ENCODE measurements around the gene CDYL2. TPM values are rescaled to one million over a fixed set of nuclear protein-coding genes. Genes with fewer than 3 reads are reported as not detected.

Gene CDYL2
- polyA plus RNA-seq, 1 of the 3 experiments (the other 2 are of a cell fraction): 0.03 TPM

DNA sequence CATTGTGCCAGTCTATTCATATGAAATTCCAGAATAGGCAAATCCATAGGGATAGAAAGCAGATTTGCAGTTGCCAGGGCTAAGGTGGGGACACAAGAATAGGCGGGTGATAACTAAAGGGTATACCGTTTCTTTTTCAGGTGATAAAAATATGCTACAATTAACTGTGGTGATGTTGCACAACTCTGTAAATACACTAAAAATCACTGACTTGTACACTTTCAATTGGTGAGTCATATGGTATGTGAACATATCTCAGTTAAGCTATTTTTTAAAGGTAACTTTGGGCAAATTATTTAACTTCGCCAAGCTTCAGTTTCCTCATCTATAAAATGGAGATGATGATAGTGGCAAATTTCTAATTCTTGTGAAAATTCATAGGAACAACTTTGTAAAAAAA, 65.9 kb downstream of the CDYL2 start (continued):
- no peak for TF ChIP-seq EP300 (IDR thresholded peaks at IDR 0.05; ENCODE audit: borderline replicate concordance in 1 of 2, low read depth in 1 of 2, low read length in 1 of 2)
- TF ChIP-seq RAD21 (IDR thresholded peaks at IDR 0.05; ENCODE audit: low read length): no peak
- TF ChIP-seq, protein P1, sequence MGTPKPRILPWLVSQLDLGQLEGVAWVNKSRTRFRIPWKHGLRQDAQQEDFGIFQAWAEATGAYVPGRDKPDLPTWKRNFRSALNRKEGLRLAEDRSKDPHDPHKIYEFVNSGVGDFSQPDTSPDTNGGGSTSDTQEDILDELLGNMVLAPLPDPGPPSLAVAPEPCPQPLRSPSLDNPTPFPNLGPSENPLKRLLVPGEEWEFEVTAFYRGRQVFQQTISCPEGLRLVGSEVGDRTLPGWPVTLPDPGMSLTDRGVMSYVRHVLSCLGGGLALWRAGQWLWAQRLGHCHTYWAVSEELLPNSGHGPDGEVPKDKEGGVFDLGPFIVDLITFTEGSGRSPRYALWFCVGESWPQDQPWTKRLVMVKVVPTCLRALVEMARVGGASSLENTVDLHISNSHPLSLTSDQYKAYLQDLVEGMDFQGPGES (IDR thresholded peaks at IDR 0.05; ENCODE audit: low read depth, low read length): no peak
- no peak for TF ChIP-seq YY1 (IDR thresholded peaks at IDR 0.05; ENCODE audit: low read depth)
- no peak for TF ChIP-seq MEF2A (IDR thresholded peaks at IDR 0.05; ENCODE audit: borderline replicate concordance, low read depth)

DNA sequence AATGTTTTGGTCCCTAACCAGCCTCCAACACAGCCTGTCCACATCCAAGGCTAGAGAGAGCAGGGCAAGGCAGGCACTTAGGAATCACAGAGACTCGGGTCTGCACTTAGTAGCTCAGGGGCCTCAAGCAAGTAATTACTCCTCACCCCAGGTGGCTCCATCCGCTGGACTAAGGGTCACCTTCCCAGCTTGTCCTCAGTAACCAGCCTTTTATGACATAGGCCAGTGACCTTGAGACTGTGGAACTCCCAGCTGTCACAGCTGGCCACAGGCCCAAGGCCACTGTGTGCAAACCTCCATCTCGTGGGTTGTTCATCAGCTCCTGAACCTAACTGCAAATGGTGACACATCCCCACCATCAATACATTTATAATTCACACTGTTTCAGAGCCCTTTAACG, 68.6 kb downstream of the CDYL2 start:
- H2AFZ ChIP-seq (ENCODE audit: low read depth): no peak overlapping the region
- TF ChIP-seq, protein P2, sequence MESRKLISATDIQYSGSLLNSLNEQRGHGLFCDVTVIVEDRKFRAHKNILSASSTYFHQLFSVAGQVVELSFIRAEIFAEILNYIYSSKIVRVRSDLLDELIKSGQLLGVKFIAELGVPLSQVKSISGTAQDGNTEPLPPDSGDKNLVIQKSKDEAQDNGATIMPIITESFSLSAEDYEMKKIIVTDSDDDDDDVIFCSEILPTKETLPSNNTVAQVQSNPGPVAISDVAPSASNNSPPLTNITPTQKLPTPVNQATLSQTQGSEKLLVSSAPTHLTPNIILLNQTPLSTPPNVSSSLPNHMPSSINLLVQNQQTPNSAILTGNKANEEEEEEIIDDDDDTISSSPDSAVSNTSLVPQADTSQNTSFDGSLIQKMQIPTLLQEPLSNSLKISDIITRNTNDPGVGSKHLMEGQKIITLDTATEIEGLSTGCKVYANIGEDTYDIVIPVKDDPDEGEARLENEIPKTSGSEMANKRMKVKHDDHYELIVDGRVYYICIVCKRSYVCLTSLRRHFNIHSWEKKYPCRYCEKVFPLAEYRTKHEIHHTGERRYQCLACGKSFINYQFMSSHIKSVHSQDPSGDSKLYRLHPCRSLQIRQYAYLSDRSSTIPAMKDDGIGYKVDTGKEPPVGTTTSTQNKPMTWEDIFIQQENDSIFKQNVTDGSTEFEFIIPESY (IDR thresholded peaks at IDR 0.05; ENCODE audit: borderline replicate concordance, low read depth): no peak
- no peak for DNase-seq
- H3F3A ChIP-seq (replicated peaks; ENCODE audit: insufficient read depth): no peaks in the 10 kb centered on the region
- H3K27me3 ChIP-seq (ENCODE audit: insufficient read depth): no peaks in the 10 kb centered on the region
- H4K20me1 ChIP-seq (ENCODE audit: insufficient read depth): no peaks in the 10 kb centered on the region
- no peak overlapping the region for H3K4me3 ChIP-seq (ENCODE audit: low read depth in 2 of 2, low read length in 1 of 2)
- H3K27ac ChIP-seq (ENCODE audit: low read depth in 2 of 2, low read length in 1 of 2): no peak overlapping the region
- H3K36me3 ChIP-seq (replicated peaks in 1 of 2; ENCODE audit: control insufficient read depth in 1 of 2, insufficient read depth in 2 of 2, low read length in 1 of 2): no peaks in the 10 kb centered on the region
- no peak overlapping the region for H3K4me2 ChIP-seq
- H3K9ac ChIP-seq: no peak overlapping the region
- H3K79me2 ChIP-seq (ENCODE audit: insufficient read depth): no peaks in the 10 kb centered on the region
- H3K4me1 ChIP-seq (ENCODE audit: control insufficient read depth in 1 of 2, insufficient read depth in 2 of 2, low read depth in 1 of 2, low read length in 1 of 2): no peaks in the 10 kb centered on the region
- H3K9me3 ChIP-seq: peaks cover 8% of the 10 kb centered on the region; the same call in 1 of the 2 replicates
- no peaks in the 10 kb centered on the region for H3K9me2 ChIP-seq
- POLR2A ChIA-PET: no interaction called here
- WGBS (ENCODE audit: low lambda C conversion rate): 2% methylated on average over 3 of the region's 4 CpGs
- CTCF ChIA-PET: no interaction called here

DNA sequence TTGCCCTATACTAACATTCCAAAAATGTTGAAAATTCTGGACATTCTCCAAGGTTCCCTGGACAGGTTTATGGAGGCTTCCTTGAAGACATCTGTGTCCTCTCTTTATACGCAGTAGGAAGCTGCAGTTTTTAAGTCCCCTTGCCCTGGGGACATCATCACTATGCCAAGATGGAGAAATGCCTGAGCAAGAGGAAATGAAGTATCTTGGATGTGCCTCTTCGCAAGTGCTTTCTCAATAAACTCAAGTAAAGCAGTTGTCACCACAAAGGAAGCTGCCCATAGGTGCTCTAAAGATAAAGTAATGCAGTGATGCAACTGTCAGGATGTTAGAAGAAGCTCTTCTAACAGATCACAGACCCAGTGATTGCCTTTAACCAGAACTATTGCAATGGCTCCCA, 71.0 kb downstream of the CDYL2 start:
- Histone ChIP-seq H3K27me3 (ENCODE audit: insufficient read depth) (no peaks in the 10 kb centered on the region), H3K4me1 (ENCODE audit: control insufficient read depth in 1 of 2, insufficient read depth in 2 of 2, low read depth in 1 of 2, low read length in 1 of 2) (no peaks in the 10 kb centered on the region), H3K4me3 (ENCODE audit: low read depth in 2 of 2, low read length in 1 of 2) (no peak overlapping the region), H4K20me1 (ENCODE audit: insufficient read depth) (no peaks in the 10 kb centered on the region), H3K9ac (no peak overlapping the region), H3K9me2 (no peaks in the 10 kb centered on the region), H3K36me3 (replicated peaks in 1 of 2; ENCODE audit: control insufficient read depth in 1 of 2, insufficient read depth in 2 of 2, low read length in 1 of 2) (no peaks in the 10 kb centered on the region), H3K9me3 (no peaks in the 10 kb centered on the region), H2AFZ (ENCODE audit: low read depth) (no peak overlapping the region), H3K27ac (ENCODE audit: low read depth in 2 of 2, low read length in 1 of 2) (no peak overlapping the region), H3K79me2 (ENCODE audit: insufficient read depth) (no peaks in the 10 kb centered on the region), H3K4me2 (no peak overlapping the region), H3F3A (replicated peaks; ENCODE audit: insufficient read depth) (no peaks in the 10 kb centered on the region)
- no peak for TF ChIP-seq RFX5 (IDR thresholded peaks at IDR 0.05; ENCODE audit: low read length)
- TF ChIP-seq ELF1 (IDR thresholded peaks at IDR 0.05): no peak
- TF ChIP-seq FOXJ3 (CRISPR knock-in tag; IDR thresholded peaks at IDR 0.05): no peak
- TF ChIP-seq, protein P3, sequence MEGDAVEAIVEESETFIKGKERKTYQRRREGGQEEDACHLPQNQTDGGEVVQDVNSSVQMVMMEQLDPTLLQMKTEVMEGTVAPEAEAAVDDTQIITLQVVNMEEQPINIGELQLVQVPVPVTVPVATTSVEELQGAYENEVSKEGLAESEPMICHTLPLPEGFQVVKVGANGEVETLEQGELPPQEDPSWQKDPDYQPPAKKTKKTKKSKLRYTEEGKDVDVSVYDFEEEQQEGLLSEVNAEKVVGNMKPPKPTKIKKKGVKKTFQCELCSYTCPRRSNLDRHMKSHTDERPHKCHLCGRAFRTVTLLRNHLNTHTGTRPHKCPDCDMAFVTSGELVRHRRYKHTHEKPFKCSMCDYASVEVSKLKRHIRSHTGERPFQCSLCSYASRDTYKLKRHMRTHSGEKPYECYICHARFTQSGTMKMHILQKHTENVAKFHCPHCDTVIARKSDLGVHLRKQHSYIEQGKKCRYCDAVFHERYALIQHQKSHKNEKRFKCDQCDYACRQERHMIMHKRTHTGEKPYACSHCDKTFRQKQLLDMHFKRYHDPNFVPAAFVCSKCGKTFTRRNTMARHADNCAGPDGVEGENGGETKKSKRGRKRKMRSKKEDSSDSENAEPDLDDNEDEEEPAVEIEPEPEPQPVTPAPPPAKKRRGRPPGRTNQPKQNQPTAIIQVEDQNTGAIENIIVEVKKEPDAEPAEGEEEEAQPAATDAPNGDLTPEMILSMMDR (IDR thresholded peaks at IDR 0.05): no peak
- TF ChIP-seq, protein P1 (IDR thresholded peaks at IDR 0.05; ENCODE audit: low read depth, low read length): no peak
- TF ChIP-seq FOSL2 (IDR thresholded peaks at IDR 0.05; ENCODE audit: borderline replicate concordance, low read depth): no peak
- TF ChIP-seq, protein P4, sequence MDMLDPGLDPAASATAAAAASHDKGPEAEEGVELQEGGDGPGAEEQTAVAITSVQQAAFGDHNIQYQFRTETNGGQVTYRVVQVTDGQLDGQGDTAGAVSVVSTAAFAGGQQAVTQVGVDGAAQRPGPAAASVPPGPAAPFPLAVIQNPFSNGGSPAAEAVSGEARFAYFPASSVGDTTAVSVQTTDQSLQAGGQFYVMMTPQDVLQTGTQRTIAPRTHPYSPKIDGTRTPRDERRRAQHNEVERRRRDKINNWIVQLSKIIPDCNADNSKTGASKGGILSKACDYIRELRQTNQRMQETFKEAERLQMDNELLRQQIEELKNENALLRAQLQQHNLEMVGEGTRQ (IDR thresholded peaks at IDR 0.05; ENCODE audit: borderline replicate concordance, low read depth, low read length): no peak
- TF ChIP-seq JUND (IDR thresholded peaks at IDR 0.05): no peak
- TF ChIP-seq GABPA (IDR thresholded peaks at IDR 0.05; ENCODE audit: low read depth): no peak
- 7% methylated on average over 2 of the region's 2 CpGs for WGBS (ENCODE audit: low lambda C conversion rate)
- ChIA-PET POLR2A (no interaction called here), CTCF (interaction anchor here (1.0 to 1.1 kb wide), 3 partner anchors 10 to 34 kb away, joined by 3 read pairs; no protein-coding TSS in a partner anchor)
- no peak for DNase-seq
